GM11168 (cell line): ENCODE data around the gene PLAC1.

Source experiments
- in situ Hi-C: fragments of 300-500 bp; cut with MboI; formaldehyde crosslinking; loops from one replicate; pipeline ENCODE4 v1.12.0; 2022; ENCODE audit warnings: low sequenced_read_pairs; ENCODE audit not compliant: unreplicated experiment

Gene PLAC1

GRCh38 chrX:134671294-134671693 is 13.0 kb upstream of the PLAC1 start:
- in situ Hi-C loops = no loop called here

- in situ Hi-C loops = no loop called here
Measured at GRCh38 chrX:134670134-134670924, 12.1 kb upstream of the PLAC1 start.

- in situ Hi-C loops = loop anchor here (5.0 kb wide), 1 partner anchor 48 kb away; no protein-coding TSS in a partner anchor
Measured at GRCh38 chrX:134669378-134670098, 11.3 kb upstream of the PLAC1 start.

- in situ Hi-C loops = no loop called here
Measured at GRCh38 chrX:134664202-134664601, 5.9 kb upstream of the PLAC1 start.

- in situ Hi-C loops = no loop called here
Measured at GRCh38 chrX:134661295-134661694, 3.0 kb upstream of the PLAC1 start.

GRCh38 chrX:134660627-134661026 is 2.4 kb upstream of the PLAC1 start:
- in situ Hi-C loops = no loop called here

GRCh38 chrX:134659761-134660160 is 1.5 kb upstream of the PLAC1 start:
- in situ Hi-C loops = no loop called here

GRCh38 chrX:134658760-134659023 is 421 bp upstream of the PLAC1 start:
- in situ Hi-C loops = no loop called here

- in situ Hi-C loops = no loop called here
Measured at GRCh38 chrX:134654398-134655012, 3.8 kb downstream of the PLAC1 start.

GRCh38 chrX:134653835-134654234 is 4.4 kb downstream of the PLAC1 start:
- in situ Hi-C loops = no loop called here

GRCh38 chrX:134650701-134651100 is 7.6 kb downstream of the PLAC1 start:
- in situ Hi-C loops = no loop called here

GRCh38 chrX:134649770-134650169 is 8.5 kb downstream of the PLAC1 start:
- in situ Hi-C loops = no loop called here

GRCh38 chrX:134647477-134647877 is 10.8 kb downstream of the PLAC1 start:
- in situ Hi-C loops = no loop called here

- in situ Hi-C loops = no loop called here
Measured at GRCh38 chrX:134646691-134647090, 11.6 kb downstream of the PLAC1 start.

- in situ Hi-C loops = no loop called here
Measured at GRCh38 chrX:134645936-134646543, 12.2 kb downstream of the PLAC1 start.

GRCh38 chrX:134642386-134642785 is 15.9 kb downstream of the PLAC1 start:
- in situ Hi-C loops = no loop called here

GRCh38 chrX:134641346-134641745 is 16.9 kb downstream of the PLAC1 start:
- in situ Hi-C loops = no loop called here

- in situ Hi-C loops = no loop called here
Measured at GRCh38 chrX:134640914-134641313, 17.4 kb downstream of the PLAC1 start.

- in situ Hi-C loops = no loop called here
Measured at GRCh38 chrX:134636851-134637250, 21.4 kb downstream of the PLAC1 start.

GRCh38 chrX:134634691-134635090 is 23.6 kb downstream of the PLAC1 start:
- in situ Hi-C loops = no loop called here

GRCh38 chrX:134633832-134634231 is 24.4 kb downstream of the PLAC1 start:
- in situ Hi-C loops = no loop called here
